AG08395 (cell line): ENCODE measurements around the gene CSTF2.
"Not testable (repeated sequence)": the region's sequence is repeated elsewhere in the genome, so short reads cannot be mapped to it uniquely, and the experiment has no call there.

Experiments used
- DNase-seq: peaks from one replicate; pipeline ENCODE4 v3.0.0; 2012; ENCODE audit warnings: mixed read lengths, low spot score

The CSTF2 gene

GRCh38 chrX:100819837-100820666 lies at the start of gene CSTF2:
TSS of gene CSTF2 (plus strand) at chrX:100820391. CDS start at chrX:100820417, 26 bp downstream.
- peak; percentile 81 for DNase-seq

- not testable (repeated sequence) for DNase-seq
These were observed 23.8 kb upstream of the CSTF2 start for GRCh38 chrX:100796371-100796770.

GRCh38 chrX:100797359-100797758 lies 22.8 kb upstream of the CSTF2 start:
- no peak for DNase-seq

- no peak for DNase-seq
These were observed 21.5 kb upstream of the CSTF2 start for GRCh38 chrX:100798484-100799214.

- no peak for DNase-seq
These were observed 17.3 kb upstream of the CSTF2 start for GRCh38 chrX:100802843-100803242.

- no peak for DNase-seq
These were observed 15.4 kb upstream of the CSTF2 start for GRCh38 chrX:100804780-100805179.

- not testable (repeated sequence) for DNase-seq
These were observed 11.9 kb upstream of the CSTF2 start for GRCh38 chrX:100808265-100808664.

- no peak for DNase-seq
These were observed 7.7 kb upstream of the CSTF2 start for GRCh38 chrX:100812216-100813158.

GRCh38 chrX:100817340-100817739 lies 2.9 kb upstream of the CSTF2 start:
- no peak for DNase-seq

GRCh38 chrX:100819534-100819836 lies 706 bp upstream of the CSTF2 start:
- DNase-seq: no peak

- no peak for DNase-seq
These were observed 9.5 kb downstream of the CSTF2 start for GRCh38 chrX:100829730-100830129.

- no peak for DNase-seq
These were observed 10.0 kb downstream of the CSTF2 start for GRCh38 chrX:100830143-100830542.

GRCh38 chrX:100830547-100830946 lies 10.4 kb downstream of the CSTF2 start:
- no peak for DNase-seq

GRCh38 chrX:100831219-100831946 lies 11.2 kb downstream of the CSTF2 start:
- DNase-seq: no peak

GRCh38 chrX:100850317-100850716 lies 30.1 kb downstream of the CSTF2 start:
- DNase-seq: no peak

GRCh38 chrX:100852810-100853209 lies 32.6 kb downstream of the CSTF2 start:
- no peak for DNase-seq

GRCh38 chrX:100863326-100863864 lies 43.2 kb downstream of the CSTF2 start:
- no peak for DNase-seq

GRCh38 chrX:100864657-100865391 lies 44.6 kb downstream of the CSTF2 start:
- DNase-seq: peak; percentile 23

- no peak for DNase-seq
These were observed 48.1 kb downstream of the CSTF2 start for GRCh38 chrX:100868273-100868672.

- no peak for DNase-seq
These were observed 50.3 kb downstream of the CSTF2 start for GRCh38 chrX:100870527-100870926.
